Hematopoietic multipotent progenitor cell treated with erythropoietin and hydrocortisone succinate and interleukin-3 and kit ligand, for 8 days (in vitro differentiated cells): Measurements from ENCODE around the gene TRAPPC3.

Source experiments
- DNase-seq: peaks from one replicate; pipeline ENCODE4 v3.0.0-alpha.2; 2015

The TRAPPC3 gene

DNA sequence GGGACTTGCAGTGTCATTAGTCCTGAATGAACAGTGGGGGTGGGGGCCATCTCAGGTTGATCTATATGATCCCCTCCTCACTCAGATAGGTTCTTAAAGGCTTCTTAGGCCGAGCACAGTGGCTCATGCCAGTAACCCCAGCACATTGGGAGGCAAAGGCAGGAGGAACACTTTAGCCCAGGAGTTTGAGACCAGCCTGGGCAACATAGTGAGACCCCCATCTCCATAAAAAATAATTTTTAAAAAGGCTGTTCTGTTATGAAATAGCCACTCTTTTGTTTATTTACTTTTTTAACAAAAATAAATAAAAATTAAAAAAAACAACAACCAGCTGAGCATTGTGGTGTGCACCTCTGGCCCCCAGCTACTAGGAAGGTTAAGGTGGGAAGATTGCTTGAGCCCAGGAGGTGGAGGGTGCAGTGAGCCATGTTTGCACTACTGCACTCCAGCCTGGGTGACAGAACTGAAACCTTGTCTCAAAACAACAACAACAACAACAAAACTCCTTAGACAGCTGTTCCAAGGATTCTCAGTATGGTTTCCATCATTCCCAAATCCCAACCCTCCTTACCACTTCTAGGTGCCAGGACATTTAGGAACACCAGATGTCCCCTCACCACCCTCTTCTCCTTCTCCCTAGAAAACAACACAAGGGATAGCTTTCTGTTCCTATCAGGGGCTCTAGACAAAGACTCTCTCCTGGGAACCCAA, 2.0 kb upstream of the TRAPPC3 start:
- DNase-seq, result no peak

DNA sequence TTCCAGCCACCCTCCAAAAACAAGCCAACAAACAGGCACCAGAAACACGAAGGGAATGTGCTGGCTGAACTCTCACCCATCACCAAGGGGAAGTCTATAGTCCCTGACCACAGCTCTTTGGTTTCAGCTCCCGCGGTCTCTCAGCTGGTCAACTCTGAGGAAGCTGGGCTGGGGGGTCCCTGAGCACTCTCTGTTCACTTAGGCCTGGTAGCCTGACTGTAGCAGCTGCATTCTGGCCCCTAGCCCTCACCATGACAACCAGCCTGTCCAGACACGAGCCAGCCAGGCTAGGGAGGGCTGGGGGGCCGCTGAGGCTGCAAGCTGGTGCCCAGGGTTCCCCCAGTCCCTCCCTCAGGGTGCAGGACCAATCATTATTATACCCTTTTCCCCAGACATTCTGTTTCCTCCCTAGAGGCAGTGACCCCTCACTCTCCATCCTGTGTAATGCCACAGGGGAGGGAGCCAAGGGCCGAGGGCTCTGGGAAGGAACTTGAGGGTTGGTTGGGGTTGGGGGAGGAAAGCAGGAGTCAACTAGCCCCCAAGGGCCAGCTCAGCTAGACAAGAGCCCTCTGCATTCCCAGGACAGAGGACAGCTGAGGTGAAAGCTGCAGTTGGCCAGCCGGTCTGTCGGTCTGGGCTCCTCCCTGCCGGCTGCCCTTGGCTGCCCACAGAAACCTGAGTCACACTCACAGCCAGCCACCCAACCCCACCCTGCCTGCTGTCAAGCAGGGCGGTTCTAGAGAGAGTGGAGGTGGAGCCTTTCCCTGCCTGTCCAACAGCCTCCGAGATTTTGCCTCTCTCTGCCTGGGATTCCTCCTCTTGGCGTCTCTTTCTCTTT, 1.2 kb upstream of the TRAPPC3 start:
- peak; percentile 90 for DNase-seq

DNA sequence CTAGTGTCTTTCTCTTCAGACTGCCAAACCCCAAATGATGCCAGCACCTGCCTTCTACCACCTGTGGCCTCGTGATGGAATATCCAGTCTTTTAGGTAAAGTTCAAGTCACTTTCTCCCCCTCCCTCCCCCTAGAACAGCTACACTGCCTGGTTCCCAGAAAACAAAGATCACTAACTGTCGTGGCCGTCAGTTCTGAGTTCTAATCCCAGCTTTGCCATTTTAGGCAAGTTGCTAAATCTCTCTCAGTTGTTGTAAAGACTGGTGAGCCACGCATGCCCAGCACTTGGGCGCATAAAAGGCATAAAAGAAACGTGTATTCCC, 648 bp upstream of the TRAPPC3 start:
- DNase-seq, result peak; percentile 40

DNA sequence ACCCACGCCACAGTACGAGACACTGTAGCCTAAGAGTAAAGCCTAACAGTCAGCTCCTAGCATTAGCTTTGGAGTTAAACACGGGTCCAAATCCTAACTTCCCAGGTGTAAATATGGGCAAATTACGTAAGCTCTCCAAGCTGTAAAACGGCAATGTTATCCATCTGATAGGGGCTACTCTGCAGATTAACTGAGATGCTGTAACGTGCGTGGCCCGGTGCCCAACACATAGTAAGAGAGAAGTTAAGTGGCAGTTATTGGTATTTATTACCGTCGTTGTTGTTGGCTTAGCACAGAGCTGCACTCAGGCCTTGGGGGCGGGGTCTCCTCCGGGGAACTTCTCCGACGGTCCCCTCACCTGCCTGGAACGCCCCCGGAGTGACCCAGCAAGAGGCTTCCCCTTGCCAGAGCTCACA, 457 bp downstream of the TRAPPC3 start:
- DNase-seq, result no peak

DNA sequence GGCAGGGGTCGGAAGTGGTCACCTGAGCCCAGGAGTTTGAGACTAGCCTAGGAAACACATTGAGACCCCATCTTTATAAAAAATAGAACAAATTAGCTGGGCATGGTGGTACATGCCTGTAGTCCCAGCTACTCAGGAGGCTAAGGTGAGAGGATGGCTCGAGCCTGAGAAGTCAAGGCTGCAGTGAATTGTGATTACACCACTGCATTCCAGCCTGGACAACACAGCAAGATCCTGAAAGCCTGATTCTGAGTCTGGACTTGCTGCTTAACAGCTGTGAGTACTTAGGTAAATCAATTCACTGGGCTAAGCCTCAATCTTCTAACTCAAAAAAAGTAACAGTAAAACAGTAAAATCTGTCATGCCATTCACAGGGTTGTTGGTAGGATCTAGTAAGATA, 4.9 kb downstream of the TRAPPC3 start:
- no peak for DNase-seq

DNA sequence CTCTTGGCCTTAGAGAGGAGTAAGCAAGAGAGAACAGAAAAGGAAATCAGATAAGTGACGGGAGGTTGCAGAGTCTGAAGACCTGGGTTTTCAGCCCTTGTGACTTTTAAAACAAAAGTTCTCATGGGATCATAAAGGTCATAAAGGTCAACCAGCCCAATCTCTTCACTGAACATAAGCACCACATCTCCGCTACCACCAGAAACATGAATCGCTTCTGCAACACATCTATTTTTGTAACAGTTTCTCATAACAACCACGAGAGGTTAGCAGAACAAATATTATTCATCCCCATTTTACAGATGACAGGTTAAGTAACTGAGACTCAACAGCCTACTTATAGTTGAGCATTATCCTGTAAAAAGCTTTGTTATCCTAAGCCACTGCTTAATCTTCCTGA, 5.9 kb downstream of the TRAPPC3 start:
- no peak for DNase-seq

DNA sequence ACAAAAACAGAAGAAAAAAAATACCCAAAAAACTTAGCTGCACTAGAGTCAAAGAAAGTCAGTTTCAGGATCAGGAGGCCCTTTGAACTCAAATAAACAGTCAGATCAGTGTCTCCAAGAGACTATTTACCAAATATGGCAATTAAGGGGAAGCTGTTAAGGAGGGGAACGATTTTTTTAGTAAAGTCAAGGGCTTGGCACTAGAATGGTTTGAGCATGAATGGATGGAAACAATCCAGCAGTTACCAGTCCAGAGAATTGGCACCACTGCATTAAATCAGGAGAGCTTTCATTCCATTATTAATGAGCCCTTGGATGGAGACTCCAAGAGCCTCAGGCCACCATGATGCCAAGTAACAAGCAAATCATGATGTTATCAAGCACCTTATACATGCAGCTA, 7.2 kb downstream of the TRAPPC3 start:
- no peak for DNase-seq

DNA sequence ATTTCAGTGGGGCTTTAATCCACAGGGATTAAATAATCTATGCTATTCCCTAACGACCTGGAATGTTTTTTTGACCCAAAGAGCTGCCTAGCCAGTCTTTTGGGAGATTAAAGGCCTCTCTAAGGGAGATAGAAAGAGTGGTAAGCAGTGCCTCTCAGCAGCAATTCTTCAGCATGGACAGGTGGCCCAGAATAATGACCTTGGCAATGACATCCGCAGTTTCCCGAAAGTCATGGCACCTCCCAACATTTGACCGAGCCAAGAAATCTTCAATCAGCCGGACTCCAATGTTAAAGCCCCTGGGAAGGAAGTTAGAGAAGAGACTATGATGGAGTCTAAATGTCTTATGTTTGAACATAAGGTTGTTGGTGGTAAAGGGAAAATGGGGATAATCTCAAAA, 9.8 kb downstream of the TRAPPC3 start:
- no peak for DNase-seq

DNA sequence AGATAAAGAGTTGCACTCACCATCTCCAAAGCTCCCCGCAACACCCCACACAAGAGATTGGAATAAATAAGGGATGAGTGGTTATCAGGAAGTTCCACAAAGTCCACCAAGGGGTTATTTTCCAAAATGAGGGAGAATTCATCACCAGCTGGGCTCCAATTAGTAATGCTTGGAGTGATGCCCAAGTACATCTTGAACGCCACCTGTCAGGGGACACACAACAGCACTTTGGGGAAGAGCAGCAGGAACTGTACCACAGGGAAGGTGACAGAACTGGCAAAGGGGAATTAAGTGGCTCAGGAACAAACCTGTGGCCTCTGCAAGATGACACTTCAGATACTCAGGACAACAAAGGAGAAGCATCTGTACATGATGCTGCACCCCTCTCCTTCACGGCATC, 11.5 kb downstream of the TRAPPC3 start:
- no peak for DNase-seq

DNA sequence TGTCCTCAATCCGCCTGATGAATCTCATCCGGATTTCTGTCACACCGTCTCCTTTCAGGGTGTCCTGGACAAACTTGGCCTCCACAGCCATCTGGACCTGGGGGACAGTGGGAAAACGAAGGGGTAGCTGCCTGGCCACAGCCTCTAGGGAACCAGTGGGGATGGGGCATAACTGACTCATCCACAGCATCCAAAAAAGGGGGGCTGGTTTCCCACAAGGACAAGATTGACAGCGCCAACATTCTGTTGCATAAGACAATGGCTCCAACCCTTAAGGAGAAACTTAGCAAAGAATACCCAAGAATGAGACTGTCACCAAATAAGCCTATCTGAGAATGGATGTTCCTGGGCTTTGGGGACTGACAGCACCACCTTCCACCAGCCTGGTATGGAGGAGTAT, 12.1 kb downstream of the TRAPPC3 start:
- no peak for DNase-seq

DNA sequence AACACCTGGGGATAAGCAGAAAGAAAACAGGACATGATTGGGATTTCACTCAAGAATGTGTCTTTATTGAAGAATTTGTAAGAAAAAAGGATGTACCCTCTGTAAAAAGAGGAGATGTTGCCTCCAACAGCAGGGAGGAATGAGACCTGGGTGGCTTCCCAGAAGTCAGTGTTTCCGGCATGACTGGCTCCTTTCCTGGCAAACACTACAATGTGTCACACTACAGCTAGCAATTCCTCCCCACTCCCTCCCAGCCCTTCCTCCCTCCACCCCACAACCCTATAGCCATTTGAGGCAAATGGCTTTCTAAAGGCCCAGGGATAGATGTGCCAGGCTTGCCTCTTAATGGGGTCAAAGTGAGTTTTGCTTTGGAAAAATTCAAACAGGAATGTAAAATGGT, 12.8 kb downstream of the TRAPPC3 start:
- no peak for DNase-seq

DNA sequence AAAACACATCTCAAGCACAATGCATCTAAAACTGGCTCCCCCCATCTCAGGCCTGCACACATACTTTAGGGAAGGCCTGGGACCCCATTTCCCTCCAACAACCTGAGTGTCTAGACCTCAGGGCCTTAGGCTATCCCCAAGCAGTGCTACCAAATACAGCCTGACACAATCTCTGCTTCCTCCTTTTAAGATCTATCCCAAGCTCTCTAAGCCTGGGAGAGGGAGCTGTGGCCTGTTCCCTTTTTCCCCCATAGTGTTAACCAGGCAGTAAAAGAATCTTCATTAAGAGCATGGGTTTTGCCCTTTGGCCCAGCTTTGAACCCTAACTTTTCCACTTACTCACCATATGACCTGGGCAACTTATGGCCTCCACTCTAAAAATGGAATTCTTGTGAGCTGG, 13.5 kb downstream of the TRAPPC3 start:
- DNase-seq, result no peak

DNA sequence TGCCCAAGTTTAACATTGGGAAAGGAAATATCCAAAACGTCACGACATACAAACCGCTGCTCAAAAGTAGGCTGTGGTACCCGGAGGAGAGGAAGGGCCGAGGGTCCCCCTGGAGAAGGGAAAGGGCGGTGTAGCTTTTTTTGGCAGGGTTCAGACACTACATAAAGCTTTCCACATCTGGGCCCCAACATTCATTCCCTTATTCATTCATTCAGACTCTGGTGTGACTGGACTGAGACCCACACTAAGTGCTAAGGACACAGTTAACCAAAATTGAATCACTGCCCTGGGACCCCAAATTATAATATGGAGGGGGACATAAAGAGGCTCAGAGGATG, 14.0 kb downstream of the TRAPPC3 start:
- DNase-seq, result no peak

DNA sequence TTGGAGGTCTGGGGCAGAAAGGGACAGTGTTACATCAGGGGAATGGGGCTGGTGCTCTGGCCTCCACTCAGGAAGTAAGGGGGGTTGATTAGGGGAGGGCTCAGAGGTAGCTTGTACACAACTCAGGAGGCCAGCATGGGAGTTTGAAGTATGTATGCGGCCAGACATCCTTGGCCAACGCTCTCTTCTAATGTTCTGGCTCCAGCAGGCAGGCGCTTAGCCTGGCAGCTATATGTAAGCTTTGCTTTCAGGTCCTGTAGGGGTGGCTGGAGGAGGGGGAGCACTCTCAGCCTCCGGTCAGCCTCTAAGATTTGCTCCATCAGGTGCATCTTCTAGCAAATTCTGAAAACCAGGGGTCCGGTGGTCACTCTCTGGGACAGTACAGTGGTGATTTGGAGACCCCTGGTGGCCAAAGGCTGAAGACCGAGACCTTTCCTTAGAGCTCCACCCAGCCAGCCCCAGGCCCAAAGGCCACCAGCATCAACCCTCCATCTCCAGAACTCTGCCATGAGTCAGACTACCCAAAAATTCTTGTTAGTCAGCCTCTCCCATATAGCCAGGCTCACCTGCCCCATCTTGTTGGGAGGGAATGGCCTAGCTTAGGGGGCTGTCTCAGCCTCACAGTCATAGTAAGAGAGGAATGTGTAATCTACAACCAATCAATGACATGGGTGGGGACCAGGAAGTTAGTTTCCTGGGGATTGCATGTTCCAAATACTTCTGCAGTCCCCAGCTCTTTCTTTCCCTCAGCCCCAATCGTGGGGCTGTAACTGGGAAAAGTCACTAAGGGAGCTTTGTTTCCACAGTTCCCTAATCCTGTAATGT, 14.6 kb downstream of the TRAPPC3 start:
- DNase-seq, result peak; percentile 59

DNA sequence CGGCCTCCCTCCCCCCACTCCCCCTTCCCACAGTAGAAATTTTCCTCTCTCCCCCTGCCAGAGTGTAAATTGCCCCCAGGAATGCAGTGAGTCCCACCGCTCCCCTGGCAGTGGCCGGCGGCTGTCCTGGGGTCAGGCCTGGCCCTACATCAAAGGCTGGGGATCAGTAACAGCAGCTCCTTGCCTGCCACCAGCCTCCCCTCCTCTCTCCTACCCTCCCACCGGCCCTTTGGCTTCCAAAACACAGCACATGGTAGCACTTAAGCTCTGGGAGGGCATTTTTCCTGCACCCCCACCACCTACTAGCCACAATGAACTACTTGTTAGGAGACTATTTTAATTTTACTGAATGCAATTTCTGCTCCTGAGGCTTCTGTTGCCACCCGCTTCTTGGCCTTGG, 15.3 kb downstream of the TRAPPC3 start:
- DNase-seq, result no peak

DNA sequence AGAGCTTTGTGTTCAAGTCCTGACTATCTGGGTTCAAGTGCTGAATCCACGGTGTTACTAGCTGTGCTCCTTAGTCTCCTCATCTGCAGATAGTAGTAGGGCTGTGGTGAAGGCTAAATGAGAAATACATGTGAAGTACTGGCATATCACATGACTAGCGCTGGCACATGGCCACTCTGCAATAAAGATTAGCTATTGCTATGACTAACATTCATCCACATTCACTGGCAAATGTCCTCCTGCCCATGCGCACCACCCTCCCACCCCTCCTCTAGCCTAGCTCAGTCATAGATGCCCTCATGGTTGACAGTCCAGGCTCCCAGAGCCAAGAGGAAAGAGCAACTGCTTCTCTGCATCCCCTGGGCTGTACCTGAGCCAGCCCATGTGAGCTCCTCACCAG, 15.8 kb downstream of the TRAPPC3 start:
- DNase-seq, result peak; percentile 80

DNA sequence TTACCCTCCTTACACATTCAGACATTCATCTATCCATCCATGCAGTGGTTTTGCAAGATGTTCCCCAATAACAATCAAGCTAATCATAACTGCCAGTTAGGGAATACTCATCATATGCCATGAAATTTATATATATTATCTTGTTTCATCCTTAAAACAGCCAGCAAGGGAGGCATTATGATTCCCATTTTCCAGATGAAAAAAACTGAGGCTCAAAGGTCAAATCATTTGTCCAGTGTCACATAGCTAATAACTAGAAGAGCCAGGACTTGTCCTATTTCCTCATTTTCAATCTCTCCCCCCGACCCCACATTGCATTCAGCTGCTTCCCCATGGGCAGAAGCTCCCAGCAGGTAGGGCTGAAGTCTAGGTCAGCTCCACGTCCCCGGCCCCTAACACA, 17.3 kb downstream of the TRAPPC3 start:
- DNase-seq, result no peak

DNA sequence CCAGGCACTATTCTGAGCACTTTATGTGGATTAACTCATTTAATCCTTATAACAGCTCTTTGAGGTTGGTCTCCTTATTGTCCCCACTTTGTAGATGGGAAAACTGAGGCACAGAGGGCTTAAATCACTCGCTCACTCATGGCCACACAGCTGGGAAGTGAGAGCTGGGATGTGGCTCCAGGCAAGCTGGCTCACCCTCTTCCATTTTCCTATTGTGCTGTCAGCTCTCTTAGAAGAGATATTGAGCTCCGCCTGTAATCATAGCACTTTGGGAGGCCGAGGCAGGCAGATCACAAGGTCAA, 20.4 kb downstream of the TRAPPC3 start:
- DNase-seq, result no peak

DNA sequence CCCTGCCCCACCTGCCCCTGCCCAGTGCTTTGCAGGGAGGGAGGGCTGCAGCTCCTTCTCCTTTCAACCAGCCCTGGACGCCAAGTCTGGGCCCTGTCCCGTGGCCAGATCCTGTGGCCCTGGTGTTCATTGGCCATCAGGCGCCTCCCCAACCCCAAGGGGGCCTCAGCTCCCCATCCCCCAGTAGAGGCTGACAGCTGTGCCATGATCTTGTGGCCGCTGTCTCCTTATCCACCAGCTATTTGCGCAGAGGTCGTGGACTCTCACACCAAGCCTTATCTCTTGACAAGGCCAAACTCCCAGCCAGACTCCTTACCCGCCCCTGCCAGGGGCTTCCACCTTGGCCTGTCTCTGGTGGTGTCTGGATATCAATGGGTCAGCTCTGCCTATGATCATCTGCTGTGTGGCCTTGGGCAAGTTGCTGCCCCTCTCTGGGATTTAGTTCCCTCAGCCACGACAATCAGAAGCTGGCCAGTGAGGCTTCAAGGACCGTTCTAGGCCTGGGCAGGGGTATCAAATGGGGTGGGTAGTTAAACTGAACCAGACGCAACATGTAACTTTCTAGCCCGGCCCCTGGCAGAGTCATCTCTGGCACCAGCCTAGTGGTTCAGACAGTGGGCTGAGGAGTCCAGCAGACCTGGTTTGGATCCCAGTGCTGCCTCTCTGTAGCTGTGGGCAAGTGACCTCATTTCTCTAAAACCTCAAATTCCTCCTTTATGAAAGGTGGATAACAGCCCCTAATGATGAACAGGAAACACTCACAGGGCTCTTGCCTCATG, 21.0 kb downstream of the TRAPPC3 start:
- DNase-seq, result peak; percentile 20

DNA sequence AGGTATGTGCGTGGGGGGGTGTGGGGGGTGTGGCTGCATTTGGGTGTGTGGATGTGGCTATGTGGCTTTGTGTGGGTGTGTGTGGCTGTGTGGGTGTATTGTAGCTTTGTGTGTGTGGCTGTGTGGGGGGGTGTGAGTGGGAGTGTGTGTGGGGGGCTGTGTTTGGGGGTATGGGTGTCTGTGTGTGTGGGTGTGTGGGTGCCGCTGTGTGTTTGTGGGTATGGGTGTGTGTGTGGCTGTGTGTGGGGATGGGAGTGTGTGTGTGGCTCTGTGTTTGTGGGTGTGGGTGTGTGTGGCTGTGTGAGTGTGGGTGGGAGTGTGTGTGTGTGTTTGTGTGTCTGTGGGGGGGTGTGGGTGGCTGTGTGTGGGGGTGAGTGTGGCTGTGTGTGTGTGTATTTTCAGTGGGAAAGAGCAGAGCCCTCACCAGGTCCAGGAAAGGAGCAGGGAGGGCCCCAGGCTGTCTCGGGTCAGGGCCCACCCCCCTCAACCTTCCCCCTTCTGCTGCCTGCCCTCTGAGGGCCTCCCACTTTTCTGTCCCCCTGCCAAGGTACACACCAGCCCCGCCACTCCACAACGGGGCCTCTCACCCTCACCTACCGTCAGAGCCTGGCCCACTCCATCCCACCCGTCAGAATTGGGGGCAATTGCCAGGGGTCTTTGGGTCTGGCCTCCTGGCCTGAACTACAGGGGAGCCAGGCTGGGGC, 22.3 kb downstream of the TRAPPC3 start:
- no peak for DNase-seq

DNA sequence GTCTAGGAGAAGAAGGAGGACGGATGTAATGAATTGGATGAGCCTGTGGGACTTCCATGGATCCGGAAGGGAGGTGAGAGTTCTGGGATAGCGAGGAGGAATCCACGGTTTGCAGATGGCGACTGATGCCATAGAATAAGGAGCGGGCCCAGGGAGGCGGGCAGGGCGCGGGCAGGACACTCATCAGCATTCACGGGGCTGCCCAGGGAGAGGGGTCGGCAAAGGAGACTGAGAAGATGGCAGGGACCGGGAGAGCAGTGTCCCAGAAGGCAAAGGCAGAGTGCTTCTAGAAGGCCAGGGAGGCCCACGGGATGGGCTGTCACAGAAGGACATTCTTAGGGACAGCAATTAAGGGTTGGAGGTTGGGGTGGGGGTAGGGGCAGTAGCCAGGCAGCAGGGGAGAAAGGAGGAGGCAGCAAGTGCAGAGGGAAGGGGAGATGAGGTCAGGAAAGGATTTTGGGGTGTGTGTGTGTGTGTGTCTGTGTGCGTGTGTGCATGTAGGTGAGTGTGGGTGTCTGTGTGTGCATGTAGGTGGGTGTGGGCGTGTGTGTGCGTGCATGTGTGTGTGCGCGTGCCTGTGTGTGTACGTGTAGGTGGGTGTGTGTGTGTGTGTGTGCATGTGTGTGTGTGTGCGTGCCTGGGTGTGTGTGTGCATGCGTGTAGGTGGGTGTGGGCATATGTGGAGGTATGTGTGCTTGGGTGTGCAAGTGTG, 23.1 kb downstream of the TRAPPC3 start:
- no peak for DNase-seq
